Measurements from ENCODE around the gene THAP4. TPM values are rescaled to one million over a fixed set of nuclear protein-coding genes. Genes with fewer than 3 reads are reported as not detected.

THAP4 gene
- total and polyA plus RNA-seq, 2 of the 4 experiments (the other 2 are of a cell fraction): 33.9 to 55.1 TPM

DNA sequence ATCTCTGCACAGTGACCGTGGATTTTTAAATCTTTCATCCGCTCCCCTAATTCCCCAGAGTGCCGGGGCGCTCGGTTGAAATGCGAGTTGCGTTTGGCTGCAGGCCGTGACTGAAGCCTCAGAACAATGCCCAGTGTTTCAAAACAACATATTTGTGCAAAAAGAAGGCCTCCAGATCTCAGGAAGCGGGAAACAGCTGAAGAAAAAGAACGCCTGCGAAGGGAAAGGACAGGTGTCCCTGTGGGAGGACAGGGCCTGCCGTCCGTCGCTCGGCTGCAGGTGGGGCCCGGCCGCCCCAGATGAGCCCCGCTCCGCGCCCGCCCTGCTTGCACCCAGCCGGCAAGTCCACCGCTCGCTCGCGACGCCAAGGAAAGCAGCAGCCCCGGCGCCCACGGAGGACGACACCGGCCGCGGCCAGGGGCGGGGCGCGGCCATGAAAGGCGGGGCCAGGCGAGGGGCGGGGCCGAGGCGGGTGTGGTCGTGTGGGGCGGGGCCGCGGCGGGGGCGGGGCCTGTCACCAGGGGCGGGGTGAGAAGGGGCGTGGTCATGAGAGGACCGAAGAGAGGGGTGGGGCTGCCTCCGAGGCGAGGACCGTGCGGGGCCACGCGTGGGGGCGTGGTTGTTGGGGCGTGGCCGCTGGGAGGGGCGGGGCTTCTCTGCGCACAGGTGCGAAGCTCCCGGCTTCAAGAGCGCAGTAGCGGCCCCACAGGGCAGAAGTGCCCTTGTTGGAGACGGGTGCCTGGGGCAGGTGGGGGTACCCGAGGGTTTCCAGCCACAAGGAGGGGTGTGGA, 96.0 kb downstream of the THAP4 start:
- 36% methylated on average over 21 of the region's 68 CpGs; no CpG with 5 or more reads in 1 of the 2 experiments for WGBS, 2 experiments (ENCODE audit: extremely low coverage in 2 of 2, insufficient read length in 1 of 2)
- Histone ChIP-seq H2BK15ac (ENCODE audit: low read depth, low read length) (no peak overlapping the region), H3K4me3 (ENCODE audit: insufficient read depth, low read depth, low read length) (no peak overlapping the region), H3K9me1 (ENCODE audit: insufficient read depth, low read length) (peaks cover 7% of the 10 kb centered on the region), H3K27ac (ENCODE audit: insufficient read depth, low read length) (no peak overlapping the region), H3K4me2 (ENCODE audit: low read depth, low read length) (peak overlapping the region; percentile 72; the same call in 1 of the 2 replicates), H3K4me1 (ENCODE audit: control insufficient read depth, insufficient read depth, low read length) (peaks cover 16% of the 10 kb centered on the region), H4K20me1 (ENCODE audit: insufficient read depth, low read length) (no peaks in the 10 kb centered on the region), H3K27me3 (ENCODE audit: control insufficient read depth, insufficient read depth, low read length) (peaks cover 11% of the 10 kb centered on the region; the same call in 1 of the 2 replicates), H3K9me3 (ENCODE audit: control insufficient read depth, insufficient read depth, low read length) (no peaks in the 10 kb centered on the region), H3K79me1 (ENCODE audit: low read depth in 1 of 2, low read length in 2 of 2) (peaks cover 0 to 5% of the 10 kb centered on the region in 2 experiments; a peak in 2 of 4 replicates), H2BK5ac (ENCODE audit: low read depth, low read length, poor library complexity, severe bottlenecking) (no peak overlapping the region), H2BK120ac (ENCODE audit: low read depth, low read length) (no peak overlapping the region), H2AK9ac (replicated peaks; ENCODE audit: low read depth, low read length, poor library complexity) (peak overlapping the region; percentile 33), H2AK5ac (ENCODE audit: low read depth, low read length) (no peak overlapping the region), H4K5ac (ENCODE audit: low read depth, low read length) (no peak overlapping the region), H3K36me3 (ENCODE audit: control insufficient read depth, insufficient read depth, low read length) (no peaks in the 10 kb centered on the region), H3K56ac (ENCODE audit: extremely low read depth, insufficient read depth, low read length) (no peak overlapping the region), H4K91ac (ENCODE audit: insufficient read depth, low read depth, low read length) (no peak overlapping the region), H3K4ac (ENCODE audit: low read depth, low read length) (no peak overlapping the region), H4K8ac (ENCODE audit: low read depth in 2 of 2, low read length in 2 of 2) (no peak overlapping the region), H3K18ac (ENCODE audit: low read depth, low read length) (no peak overlapping the region), H3K23ac (ENCODE audit: low read depth, low read length) (no peak overlapping the region), H3K9ac (ENCODE audit: low read depth, low read length) (no peak overlapping the region), H2BK20ac (ENCODE audit: low read depth, low read length) (no peak overlapping the region), H2AFZ (replicated peaks; ENCODE audit: low read length, poor library complexity) (peak overlapping the region; percentile 83), H3K14ac (replicated peaks; ENCODE audit: low read depth, low read length) (no peak overlapping the region)
- intact Hi-C loops (cut with micrococcal nuclease) (no loop called here), in situ Hi-C loops (cut with MboI; ENCODE audit: low sequenced_read_pairs) (no loop called here), dilution Hi-C loops (cut with HindIII; ENCODE audit: low sequenced_read_pairs, unreplicated experiment) (no loop called here)
- CTCF ChIA-PET: no interaction called here
- DNase-seq (no peak), ATAC-seq (ENCODE audit: low read depth) (peak; percentile 54)
- TF ChIP-seq RCOR1 (IDR thresholded peaks at IDR 0.05; ENCODE audit: insufficient replicate concordance, low read length) (no peak), BHLHE40 (IDR thresholded peaks at IDR 0.05; ENCODE audit: low read depth, low read length) (no peak)
- POLR2A ChIA-PET (ENCODE audit: unreplicated experiment): no interaction called here
- BruUV-seq (replicated peaks): no TSS peak
